Neural cell (in vitro differentiated cells): Measurements from ENCODE around the gene RIMKLA.
A peak's percentile ranks its signal among the peaks of the same experiment; 100 is the strongest.

Experiments
- MXI1 ChIP-seq: fragments of 450-650 bp; conservative IDR thresholded peaks from 2 replicates; pipeline ENCODE4 v1.6.1; 2014; ENCODE audit warnings: antibody characterized with exemption, mild to moderate bottlenecking; ENCODE audit not compliant: poor library complexity, severe bottlenecking
- RAD21 ChIP-seq: fragments of 450-650 bp; conservative IDR thresholded peaks from 2 replicates; pipeline ENCODE4 v1.6.1; 2014; ENCODE audit warnings: antibody characterized with exemption, mild to moderate bottlenecking, moderate library complexity
- TF ChIP-seq, protein P1 (sequence below): fragments of 450-650 bp; IDR thresholded peaks from 2 replicates; pipeline ENCODE4 v1.5.1; 2014; ENCODE audit warnings: antibody characterized with exemption, mild to moderate bottlenecking, moderate library complexity; ENCODE audit not compliant: poor library complexity, severe bottlenecking
- TF ChIP-seq, protein P2 (sequence below): IDR thresholded peaks from 2 replicates; pipeline ENCODE4 v1.6.1; 2012; ENCODE audit warnings: borderline replicate concordance

GRCh38 chr1:42340901-42341300 lies 39.7 kb upstream of the RIMKLA start:
- TF ChIP-seq, protein P1, sequence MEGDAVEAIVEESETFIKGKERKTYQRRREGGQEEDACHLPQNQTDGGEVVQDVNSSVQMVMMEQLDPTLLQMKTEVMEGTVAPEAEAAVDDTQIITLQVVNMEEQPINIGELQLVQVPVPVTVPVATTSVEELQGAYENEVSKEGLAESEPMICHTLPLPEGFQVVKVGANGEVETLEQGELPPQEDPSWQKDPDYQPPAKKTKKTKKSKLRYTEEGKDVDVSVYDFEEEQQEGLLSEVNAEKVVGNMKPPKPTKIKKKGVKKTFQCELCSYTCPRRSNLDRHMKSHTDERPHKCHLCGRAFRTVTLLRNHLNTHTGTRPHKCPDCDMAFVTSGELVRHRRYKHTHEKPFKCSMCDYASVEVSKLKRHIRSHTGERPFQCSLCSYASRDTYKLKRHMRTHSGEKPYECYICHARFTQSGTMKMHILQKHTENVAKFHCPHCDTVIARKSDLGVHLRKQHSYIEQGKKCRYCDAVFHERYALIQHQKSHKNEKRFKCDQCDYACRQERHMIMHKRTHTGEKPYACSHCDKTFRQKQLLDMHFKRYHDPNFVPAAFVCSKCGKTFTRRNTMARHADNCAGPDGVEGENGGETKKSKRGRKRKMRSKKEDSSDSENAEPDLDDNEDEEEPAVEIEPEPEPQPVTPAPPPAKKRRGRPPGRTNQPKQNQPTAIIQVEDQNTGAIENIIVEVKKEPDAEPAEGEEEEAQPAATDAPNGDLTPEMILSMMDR = no peak
- TF ChIP-seq MXI1 (peak; percentile 35), RAD21 (peak; percentile 26)
- TF ChIP-seq, protein P2, sequence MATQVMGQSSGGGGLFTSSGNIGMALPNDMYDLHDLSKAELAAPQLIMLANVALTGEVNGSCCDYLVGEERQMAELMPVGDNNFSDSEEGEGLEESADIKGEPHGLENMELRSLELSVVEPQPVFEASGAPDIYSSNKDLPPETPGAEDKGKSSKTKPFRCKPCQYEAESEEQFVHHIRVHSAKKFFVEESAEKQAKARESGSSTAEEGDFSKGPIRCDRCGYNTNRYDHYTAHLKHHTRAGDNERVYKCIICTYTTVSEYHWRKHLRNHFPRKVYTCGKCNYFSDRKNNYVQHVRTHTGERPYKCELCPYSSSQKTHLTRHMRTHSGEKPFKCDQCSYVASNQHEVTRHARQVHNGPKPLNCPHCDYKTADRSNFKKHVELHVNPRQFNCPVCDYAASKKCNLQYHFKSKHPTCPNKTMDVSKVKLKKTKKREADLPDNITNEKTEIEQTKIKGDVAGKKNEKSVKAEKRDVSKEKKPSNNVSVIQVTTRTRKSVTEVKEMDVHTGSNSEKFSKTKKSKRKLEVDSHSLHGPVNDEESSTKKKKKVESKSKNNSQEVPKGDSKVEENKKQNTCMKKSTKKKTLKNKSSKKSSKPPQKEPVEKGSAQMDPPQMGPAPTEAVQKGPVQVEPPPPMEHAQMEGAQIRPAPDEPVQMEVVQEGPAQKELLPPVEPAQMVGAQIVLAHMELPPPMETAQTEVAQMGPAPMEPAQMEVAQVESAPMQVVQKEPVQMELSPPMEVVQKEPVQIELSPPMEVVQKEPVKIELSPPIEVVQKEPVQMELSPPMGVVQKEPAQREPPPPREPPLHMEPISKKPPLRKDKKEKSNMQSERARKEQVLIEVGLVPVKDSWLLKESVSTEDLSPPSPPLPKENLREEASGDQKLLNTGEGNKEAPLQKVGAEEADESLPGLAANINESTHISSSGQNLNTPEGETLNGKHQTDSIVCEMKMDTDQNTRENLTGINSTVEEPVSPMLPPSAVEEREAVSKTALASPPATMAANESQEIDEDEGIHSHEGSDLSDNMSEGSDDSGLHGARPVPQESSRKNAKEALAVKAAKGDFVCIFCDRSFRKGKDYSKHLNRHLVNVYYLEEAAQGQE = peak; percentile 37
